ENCODE data around the gene FBXO2.
A peak's percentile ranks its signal among the peaks of the same experiment; 100 is the strongest.

DNA sequence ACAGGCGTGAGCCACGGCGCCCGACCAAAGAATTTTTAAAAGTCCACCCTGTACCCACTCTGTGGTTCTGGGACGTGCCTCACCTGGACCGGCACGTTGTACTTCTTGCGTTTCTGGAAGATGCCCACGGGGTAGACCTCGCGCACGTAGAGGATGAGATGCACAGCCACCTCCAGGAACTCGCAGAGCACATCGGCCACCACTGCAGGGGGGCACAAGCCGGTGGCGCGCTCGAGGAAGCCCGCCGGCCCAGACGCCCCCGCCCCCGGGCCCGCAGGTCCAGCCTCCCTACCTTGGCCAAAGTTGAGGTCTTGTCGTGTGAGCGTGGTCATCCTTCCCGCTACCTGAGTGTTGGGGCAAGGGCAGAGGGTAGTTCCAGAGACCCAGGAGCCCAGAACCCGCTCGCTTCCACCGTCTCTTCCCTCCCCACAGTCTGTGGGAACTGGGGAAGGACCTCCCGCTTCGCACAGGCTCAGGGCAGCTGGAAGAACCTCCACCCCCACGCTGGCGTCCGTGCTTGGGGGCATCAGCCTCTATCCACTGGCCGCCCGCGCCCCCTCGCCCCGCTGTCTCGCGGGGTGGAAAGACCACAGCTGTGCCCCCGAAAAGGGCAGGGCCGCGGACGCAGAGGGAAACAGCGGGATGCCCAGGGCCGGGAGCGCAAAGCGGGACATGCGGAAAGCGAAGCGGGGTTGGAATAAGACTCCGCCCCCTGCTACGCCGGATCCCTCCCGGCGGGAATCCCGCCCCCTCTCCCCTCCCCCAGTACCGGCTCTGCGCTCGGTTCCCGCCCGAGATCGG lies 26.2 kb upstream of the FBXO2 start:
- TF ChIP-seq, protein P1, sequence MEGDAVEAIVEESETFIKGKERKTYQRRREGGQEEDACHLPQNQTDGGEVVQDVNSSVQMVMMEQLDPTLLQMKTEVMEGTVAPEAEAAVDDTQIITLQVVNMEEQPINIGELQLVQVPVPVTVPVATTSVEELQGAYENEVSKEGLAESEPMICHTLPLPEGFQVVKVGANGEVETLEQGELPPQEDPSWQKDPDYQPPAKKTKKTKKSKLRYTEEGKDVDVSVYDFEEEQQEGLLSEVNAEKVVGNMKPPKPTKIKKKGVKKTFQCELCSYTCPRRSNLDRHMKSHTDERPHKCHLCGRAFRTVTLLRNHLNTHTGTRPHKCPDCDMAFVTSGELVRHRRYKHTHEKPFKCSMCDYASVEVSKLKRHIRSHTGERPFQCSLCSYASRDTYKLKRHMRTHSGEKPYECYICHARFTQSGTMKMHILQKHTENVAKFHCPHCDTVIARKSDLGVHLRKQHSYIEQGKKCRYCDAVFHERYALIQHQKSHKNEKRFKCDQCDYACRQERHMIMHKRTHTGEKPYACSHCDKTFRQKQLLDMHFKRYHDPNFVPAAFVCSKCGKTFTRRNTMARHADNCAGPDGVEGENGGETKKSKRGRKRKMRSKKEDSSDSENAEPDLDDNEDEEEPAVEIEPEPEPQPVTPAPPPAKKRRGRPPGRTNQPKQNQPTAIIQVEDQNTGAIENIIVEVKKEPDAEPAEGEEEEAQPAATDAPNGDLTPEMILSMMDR (IDR thresholded peaks at IDR 0.05): no peak
- TF ChIP-seq POLR2A (IDR thresholded peaks at IDR 0.05): peak in 1 of 2 donors; percentile 22

All from Peyer's patch (tissue), 4 donors.